ENCODE data around the gene ERBB4. TPM values are rescaled to one million over a fixed set of nuclear protein-coding genes. Genes with fewer than 3 reads are reported as not detected.

ERBB4 gene
- total RNA-seq, 1 donor from 2014 or later, result not detected

GRCh38 chr2:212328712-212329496, 209.7 kb downstream of the ERBB4 start:
- Mint-ChIP-seq H3K9me3 (no peaks in the 10 kb centered on the region), H3K36me3 (ENCODE audit: low read depth) (no peaks in the 10 kb centered on the region), H3K27ac (no peak overlapping the region), H3K4me1 (ENCODE audit: low read depth) (no peaks in the 10 kb centered on the region), H3K4me3 (no peak overlapping the region), H3K27me3 (ENCODE audit: insufficient read depth) (no peaks in the 10 kb centered on the region)
- intact Hi-C loops (cut with micrococcal nuclease), result no loop called here
- no peak for DNase-seq (ENCODE audit: low spot score)

- Mint-ChIP-seq H3K27ac (no peak overlapping the region), H3K4me3 (no peak overlapping the region), H3K4me1 (ENCODE audit: low read depth) (no peaks in the 10 kb centered on the region), H3K9me3 (no peaks in the 10 kb centered on the region), H3K36me3 (ENCODE audit: low read depth) (no peaks in the 10 kb centered on the region), H3K27me3 (ENCODE audit: insufficient read depth) (no peaks in the 10 kb centered on the region)
- DNase-seq (ENCODE audit: low spot score), result no peak
- intact Hi-C loops (cut with micrococcal nuclease), result no loop called here
Measured at GRCh38 chr2:212328136-212328535, 210.5 kb downstream of the ERBB4 start.

GRCh38 chr2:212327171-212327809, 211.3 kb downstream of the ERBB4 start:
- H3K4me3 Mint-ChIP-seq, result no peak overlapping the region
- H3K9me3 Mint-ChIP-seq, result no peaks in the 10 kb centered on the region
- intact Hi-C loops (cut with micrococcal nuclease), result loop anchor here (1.0 kb wide), 1 partner anchor 9 kb away; no protein-coding TSS in a partner anchor
- DNase-seq (ENCODE audit: low spot score), result no peak
- H3K27me3 Mint-ChIP-seq (ENCODE audit: insufficient read depth), result no peaks in the 10 kb centered on the region
- H3K27ac Mint-ChIP-seq, result no peak overlapping the region
- no peaks in the 10 kb centered on the region for H3K36me3 Mint-ChIP-seq (ENCODE audit: low read depth)
- H3K4me1 Mint-ChIP-seq (ENCODE audit: low read depth), result no peaks in the 10 kb centered on the region

GRCh38 chr2:212318636-212319035, 220.0 kb downstream of the ERBB4 start:
- DNase-seq (ENCODE audit: low spot score), result no peak
- Mint-ChIP-seq H3K36me3 (ENCODE audit: low read depth) (no peaks in the 10 kb centered on the region), H3K4me1 (ENCODE audit: low read depth) (no peaks in the 10 kb centered on the region), H3K27me3 (ENCODE audit: insufficient read depth) (no peaks in the 10 kb centered on the region), H3K4me3 (no peak overlapping the region), H3K9me3 (no peaks in the 10 kb centered on the region), H3K27ac (no peak overlapping the region)
- intact Hi-C loops (cut with micrococcal nuclease), result loop anchor here (1.0 kb wide), 1 partner anchor 9 kb away; no protein-coding TSS in a partner anchor

- H3K9me3 Mint-ChIP-seq, result no peaks in the 10 kb centered on the region
- H3K36me3 Mint-ChIP-seq (ENCODE audit: low read depth), result no peaks in the 10 kb centered on the region
- intact Hi-C loops (cut with micrococcal nuclease), result no loop called here
- no peak overlapping the region for H3K27ac Mint-ChIP-seq
- H3K4me1 Mint-ChIP-seq (ENCODE audit: low read depth), result no peaks in the 10 kb centered on the region
- DNase-seq (ENCODE audit: low spot score), result no peak
- H3K27me3 Mint-ChIP-seq (ENCODE audit: insufficient read depth), result no peaks in the 10 kb centered on the region
- no peak overlapping the region for H3K4me3 Mint-ChIP-seq
Measured at GRCh38 chr2:212314680-212315079, 223.9 kb downstream of the ERBB4 start.

- Mint-ChIP-seq H3K27me3 (ENCODE audit: insufficient read depth) (no peaks in the 10 kb centered on the region), H3K27ac (no peak overlapping the region), H3K36me3 (ENCODE audit: low read depth) (no peaks in the 10 kb centered on the region), H3K4me3 (no peak overlapping the region), H3K4me1 (ENCODE audit: low read depth) (no peaks in the 10 kb centered on the region), H3K9me3 (no peaks in the 10 kb centered on the region)
- intact Hi-C loops (cut with micrococcal nuclease), result no loop called here
- no peak for DNase-seq (ENCODE audit: low spot score)
Measured at GRCh38 chr2:212311807-212312404, 226.7 kb downstream of the ERBB4 start.

- intact Hi-C loops (cut with micrococcal nuclease), result no loop called here
- no peaks in the 10 kb centered on the region for H3K36me3 Mint-ChIP-seq (ENCODE audit: low read depth)
- no peak for DNase-seq (ENCODE audit: low spot score)
- no peaks in the 10 kb centered on the region for H3K9me3 Mint-ChIP-seq
- H3K27me3 Mint-ChIP-seq (ENCODE audit: insufficient read depth), result no peaks in the 10 kb centered on the region
- H3K27ac Mint-ChIP-seq, result no peak overlapping the region
- no peak overlapping the region for H3K4me3 Mint-ChIP-seq
- no peaks in the 10 kb centered on the region for H3K4me1 Mint-ChIP-seq (ENCODE audit: low read depth)
Measured at GRCh38 chr2:212299943-212300342, 238.7 kb downstream of the ERBB4 start.

GRCh38 chr2:212299333-212299732, 239.3 kb downstream of the ERBB4 start:
- Mint-ChIP-seq H3K27ac (no peak overlapping the region), H3K4me1 (ENCODE audit: low read depth) (no peaks in the 10 kb centered on the region), H3K36me3 (ENCODE audit: low read depth) (no peaks in the 10 kb centered on the region), H3K9me3 (no peaks in the 10 kb centered on the region), H3K27me3 (ENCODE audit: insufficient read depth) (no peaks in the 10 kb centered on the region), H3K4me3 (no peak overlapping the region)
- intact Hi-C loops (cut with micrococcal nuclease), result no loop called here
- no peak for DNase-seq (ENCODE audit: low spot score)

- DNase-seq (ENCODE audit: low spot score), result no peak
- H3K27me3 Mint-ChIP-seq (ENCODE audit: insufficient read depth), result no peaks in the 10 kb centered on the region
- intact Hi-C loops (cut with micrococcal nuclease), result no loop called here
- no peak overlapping the region for H3K27ac Mint-ChIP-seq
- no peaks in the 10 kb centered on the region for H3K9me3 Mint-ChIP-seq
- H3K4me1 Mint-ChIP-seq (ENCODE audit: low read depth), result no peaks in the 10 kb centered on the region
- no peaks in the 10 kb centered on the region for H3K36me3 Mint-ChIP-seq (ENCODE audit: low read depth)
- H3K4me3 Mint-ChIP-seq, result no peak overlapping the region
Measured at GRCh38 chr2:212295571-212295970, 243.0 kb downstream of the ERBB4 start.

GRCh38 chr2:212294816-212295215, 243.8 kb downstream of the ERBB4 start:
- intact Hi-C loops (cut with micrococcal nuclease), result no loop called here
- no peaks in the 10 kb centered on the region for H3K36me3 Mint-ChIP-seq (ENCODE audit: low read depth)

GRCh38 chr2:212289301-212289700, 249.3 kb downstream of the ERBB4 start:
- H3K36me3 Mint-ChIP-seq (ENCODE audit: low read depth), result no peaks in the 10 kb centered on the region
- no peaks in the 10 kb centered on the region for H3K9me3 Mint-ChIP-seq
- no peaks in the 10 kb centered on the region for H3K4me1 Mint-ChIP-seq (ENCODE audit: low read depth)
- H3K27ac Mint-ChIP-seq, result no peak overlapping the region
- H3K27me3 Mint-ChIP-seq (ENCODE audit: insufficient read depth), result no peaks in the 10 kb centered on the region
- no peak overlapping the region for H3K4me3 Mint-ChIP-seq
- no peak for DNase-seq (ENCODE audit: low spot score)
- intact Hi-C loops (cut with micrococcal nuclease), result no loop called here

More at GRCh38 chr2:212294816-212295215, 243.8 kb downstream of the ERBB4 start:
- Mint-ChIP-seq H3K4me3 (no peak overlapping the region), H3K9me3 (no peaks in the 10 kb centered on the region), H3K27ac (no peak overlapping the region), H3K27me3 (ENCODE audit: insufficient read depth) (no peaks in the 10 kb centered on the region), H3K4me1 (ENCODE audit: low read depth) (no peaks in the 10 kb centered on the region)
- no peak for DNase-seq (ENCODE audit: low spot score)

- no peaks in the 10 kb centered on the region for H3K27me3 Mint-ChIP-seq (ENCODE audit: insufficient read depth)
- no peaks in the 10 kb centered on the region for H3K36me3 Mint-ChIP-seq (ENCODE audit: low read depth)
- no peaks in the 10 kb centered on the region for H3K4me1 Mint-ChIP-seq (ENCODE audit: low read depth)
- no peak for DNase-seq (ENCODE audit: low spot score)
- intact Hi-C loops (cut with micrococcal nuclease), result no loop called here
- no peak overlapping the region for H3K27ac Mint-ChIP-seq
- H3K9me3 Mint-ChIP-seq, result no peaks in the 10 kb centered on the region
- no peak overlapping the region for H3K4me3 Mint-ChIP-seq
Measured at GRCh38 chr2:212288308-212288707, 250.3 kb downstream of the ERBB4 start.

- intact Hi-C loops (cut with micrococcal nuclease), result no loop called here
- no peak overlapping the region for H3K4me3 Mint-ChIP-seq
Measured at GRCh38 chr2:212284166-212284565, 254.4 kb downstream of the ERBB4 start.

More at GRCh38 chr2:212284166-212284565, 254.4 kb downstream of the ERBB4 start:
- Mint-ChIP-seq H3K36me3 (ENCODE audit: low read depth) (no peaks in the 10 kb centered on the region), H3K4me1 (ENCODE audit: low read depth) (no peaks in the 10 kb centered on the region), H3K27me3 (ENCODE audit: insufficient read depth) (no peaks in the 10 kb centered on the region), H3K9me3 (no peaks in the 10 kb centered on the region), H3K27ac (no peak overlapping the region)
- DNase-seq (ENCODE audit: low spot score), result no peak

All from activated T-helper 1 cell treated with anti-CD3 and anti-CD28 coated beads, Interleukin-12 subunit alpha, Interleukin-12 subunit beta, Interleukin-2, Interleukin-4 antibody, amounts not matched to agents 30 ng/mL and 10 ng/mL and 1 ng/mL, durations not matched to agents 14 hours and 24 hours and 36 hours (primary cell).